UCSD-AML1 (cell line): ENCODE data around the gene NME3.
A peak's percentile ranks its signal among the peaks of the same experiment; 100 is the strongest.
"Not testable (repeated sequence)": the region's sequence is repeated elsewhere in the genome, so short reads cannot be mapped to it uniquely, and the experiment has no call there.

Source experiments
- DNase-seq: peaks from one replicate; lab custom pipeline; 2025; ENCODE audit not compliant: unreplicated experiment; lab: John Stamatoyannopoulos, UW

NME3 gene

DNA sequence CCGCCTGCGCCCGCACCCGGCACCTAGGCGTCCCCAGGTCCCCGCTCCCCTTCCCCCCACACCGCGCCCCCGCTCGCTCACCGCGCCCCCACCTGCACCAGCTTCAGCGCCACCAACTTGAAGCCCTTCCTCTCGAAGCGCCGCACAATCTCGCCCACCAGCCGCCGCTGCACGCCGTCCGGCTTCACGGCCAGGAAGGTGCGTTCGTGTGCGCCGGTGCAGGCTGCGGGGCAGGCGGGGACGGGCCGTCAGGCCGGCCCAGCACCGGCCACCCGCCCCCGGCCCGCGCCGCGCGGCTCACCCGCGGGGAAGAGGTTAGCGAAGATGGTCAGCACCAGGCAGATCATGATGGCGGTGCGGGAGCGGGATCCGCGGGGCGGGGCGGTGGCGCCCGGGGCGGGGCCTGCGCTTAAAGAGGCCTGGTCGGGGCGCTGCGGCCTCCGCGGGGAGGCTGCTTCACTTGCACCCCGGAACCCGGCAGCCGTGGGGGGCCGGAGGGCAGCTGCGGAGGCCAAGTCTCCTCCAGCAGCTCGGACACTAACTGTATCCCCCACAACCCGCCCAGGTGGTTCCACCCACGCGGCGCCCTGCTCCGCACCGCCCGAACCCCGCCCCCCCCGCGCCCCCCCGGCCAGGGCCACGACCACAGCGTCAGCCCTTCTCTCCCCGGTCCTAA, at the start of gene NME3:
TSS of gene NME3 (minus strand) at position 356 of the 676 bp plus-strand sequence. CDS start at position 347, 9 bp downstream.
- DNase-seq, result peak; percentile 37

DNA sequence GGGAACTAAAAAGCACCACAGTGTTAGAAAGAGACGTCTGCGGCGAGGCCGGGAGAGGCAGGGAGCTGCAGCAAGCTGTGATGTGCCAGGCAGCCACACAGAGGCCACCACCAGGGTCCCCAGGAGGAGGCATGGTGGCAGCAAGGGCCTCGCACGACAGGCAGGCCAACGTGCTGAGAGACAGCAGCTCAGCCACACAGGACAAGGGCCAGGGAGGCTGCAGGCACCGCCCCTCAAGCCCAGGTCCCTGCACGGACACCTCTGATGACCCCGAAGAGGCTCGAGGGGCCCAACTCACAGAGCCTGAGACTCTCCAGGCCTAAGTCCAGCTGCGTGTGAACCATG, 49.6 kb upstream of the NME3 start:
- no peak for DNase-seq

GRCh38 chr16:1820096-1820945, 49.0 kb upstream of the NME3 start:
- no peak for DNase-seq

GRCh38 chr16:1819611-1820010, 48.3 kb upstream of the NME3 start:
- DNase-seq, result no peak

GRCh38 chr16:1818873-1819525, 47.7 kb upstream of the NME3 start:
- no peak for DNase-seq

DNA sequence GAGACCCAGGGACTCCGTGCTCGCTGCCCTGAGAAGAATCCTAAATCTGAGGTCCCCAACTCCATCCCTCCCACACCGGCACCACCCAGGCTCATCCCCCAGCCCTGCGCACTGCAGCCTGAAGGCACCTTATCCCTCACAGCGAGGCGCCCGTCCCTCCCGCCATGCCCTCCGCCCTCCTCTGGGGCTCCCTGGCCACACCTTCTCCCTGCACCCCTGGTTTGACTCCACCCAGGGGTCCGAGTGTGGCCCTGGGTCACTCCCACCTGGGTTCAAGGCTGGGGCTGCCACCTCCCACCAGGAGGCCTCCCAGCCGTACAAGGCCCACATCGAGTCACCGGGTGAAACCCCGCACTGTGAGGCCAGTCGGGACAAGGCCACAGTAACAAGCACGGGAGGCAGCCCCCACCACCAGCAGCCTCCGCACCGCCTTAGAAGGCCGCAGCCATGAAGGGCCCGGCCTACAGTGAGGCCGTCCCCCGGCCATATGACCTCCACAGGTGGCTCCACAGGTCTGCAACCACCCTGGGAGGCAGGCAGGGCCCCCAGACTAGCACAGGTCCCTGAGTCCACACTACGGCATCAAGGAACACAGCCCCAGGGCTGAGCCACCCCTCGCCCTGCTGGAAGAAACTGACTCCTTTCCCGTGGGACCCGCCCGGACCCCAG, 47.0 kb upstream of the NME3 start:
- DNase-seq, result no peak

GRCh38 chr16:1817716-1818115, 46.4 kb upstream of the NME3 start:
- DNase-seq, result no peak

DNA sequence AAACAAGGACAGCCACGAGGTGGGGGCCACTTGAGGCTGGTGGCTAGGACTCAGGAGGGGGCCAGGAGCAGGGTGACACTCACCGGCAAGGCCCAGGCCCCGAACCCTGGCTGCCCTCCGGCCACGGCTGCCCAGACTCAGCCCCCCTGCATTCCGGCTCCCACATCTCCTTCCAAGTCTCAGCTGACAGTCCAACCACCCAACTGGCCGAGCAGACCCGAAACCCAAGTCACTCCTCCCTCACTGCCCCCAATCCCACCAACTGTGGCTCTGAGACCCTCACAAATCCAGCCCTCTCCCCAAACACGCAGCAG, 45.9 kb upstream of the NME3 start:
- DNase-seq, result no peak

- DNase-seq, result no peak
Observed at GRCh38 chr16:1816396-1817275, 45.3 kb upstream of the NME3 start.

GRCh38 chr16:1815461-1815860, 44.1 kb upstream of the NME3 start:
- DNase-seq, result no peak

DNA sequence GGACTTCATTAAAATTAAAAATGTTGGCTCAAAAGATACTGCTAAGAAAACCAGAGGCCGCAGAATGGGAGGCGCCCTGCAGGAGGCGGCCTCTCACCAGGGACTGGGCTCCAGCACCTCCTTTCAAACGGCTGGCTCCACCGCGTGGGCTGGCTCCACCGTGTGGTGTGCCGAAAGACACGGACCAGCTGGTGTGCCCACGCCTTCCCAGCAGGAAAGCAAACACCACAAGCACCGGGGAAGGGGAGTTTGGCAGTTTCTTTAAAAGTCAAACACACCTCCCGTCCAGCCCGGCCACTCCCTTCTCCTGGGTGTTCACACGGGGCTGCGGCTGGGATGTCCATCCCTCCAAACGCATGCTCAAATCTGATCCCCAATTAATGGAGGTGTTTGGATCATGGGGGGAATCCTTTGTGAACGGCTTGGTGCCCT, 41.4 kb upstream of the NME3 start:
- DNase-seq, result peak; percentile 72

GRCh38 chr16:1810536-1810935, 39.2 kb upstream of the NME3 start:
- DNase-seq, result no peak

GRCh38 chr16:1810106-1810505, 38.8 kb upstream of the NME3 start:
- no peak for DNase-seq

- DNase-seq, result no peak
Observed at GRCh38 chr16:1809281-1809801, 38.0 kb upstream of the NME3 start.

DNA sequence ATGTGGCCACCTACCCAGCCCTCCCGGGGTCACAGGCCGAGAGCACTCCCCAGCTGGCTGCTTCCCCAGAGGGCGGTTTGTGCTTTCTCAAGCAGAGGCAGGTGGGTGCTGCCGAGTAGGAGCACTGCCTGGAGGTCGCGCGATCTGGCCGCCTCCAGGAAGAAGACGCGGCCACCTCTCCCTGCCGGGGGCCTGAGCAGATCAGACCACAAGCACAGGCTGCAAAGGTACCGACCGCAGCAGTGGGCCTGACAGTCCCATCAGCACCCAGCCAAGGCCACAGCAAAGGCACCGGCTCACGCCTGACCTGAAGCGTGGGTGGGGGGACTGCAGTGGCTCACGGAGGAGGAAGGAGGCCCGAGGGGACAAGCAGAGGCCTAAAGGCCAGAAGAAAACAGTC, 37.3 kb upstream of the NME3 start:
- DNase-seq, result no peak

DNA sequence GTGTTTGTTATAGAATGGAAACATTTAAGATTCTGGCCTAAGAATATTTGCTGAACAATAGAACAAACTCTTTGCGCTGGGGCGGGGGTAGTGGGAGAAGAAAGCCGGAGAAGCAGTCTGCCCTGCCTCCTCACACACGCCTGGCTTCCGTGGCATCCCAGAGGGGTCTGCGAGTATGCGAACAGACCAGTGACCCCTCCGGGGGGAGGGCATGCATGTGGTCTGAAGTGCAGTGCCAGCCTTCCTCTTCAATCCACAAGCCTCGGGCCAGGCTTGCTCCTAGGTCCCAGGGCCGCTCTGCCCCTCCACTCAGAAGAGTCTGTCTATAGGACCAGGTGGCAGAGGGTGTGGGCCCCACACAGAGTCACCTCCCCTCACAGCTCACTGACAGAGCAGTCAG, 36.3 kb upstream of the NME3 start:
- DNase-seq, result no peak

GRCh38 chr16:1800701-1801100, 29.4 kb upstream of the NME3 start:
- no peak for DNase-seq

DNA sequence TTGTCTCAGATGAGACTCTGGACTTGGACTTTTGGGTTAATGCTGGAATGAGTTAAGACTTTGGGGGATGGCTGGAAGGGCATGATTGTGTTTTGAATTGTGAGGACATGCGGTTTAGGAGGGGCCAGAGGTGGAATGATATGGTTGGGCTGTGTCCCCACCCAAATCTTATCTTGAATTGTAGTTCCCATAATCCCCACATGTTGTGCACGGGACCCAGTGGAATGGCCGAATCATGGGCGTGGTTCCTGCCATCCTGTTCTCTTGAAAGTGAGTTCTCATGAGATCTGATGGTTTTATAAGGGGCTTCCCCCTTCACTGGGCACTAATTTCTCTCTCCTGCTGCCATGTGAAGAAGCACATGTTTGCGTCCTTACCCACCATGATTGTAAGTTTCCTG, 27.9 kb upstream of the NME3 start:
- not testable (repeated sequence) for DNase-seq

DNA sequence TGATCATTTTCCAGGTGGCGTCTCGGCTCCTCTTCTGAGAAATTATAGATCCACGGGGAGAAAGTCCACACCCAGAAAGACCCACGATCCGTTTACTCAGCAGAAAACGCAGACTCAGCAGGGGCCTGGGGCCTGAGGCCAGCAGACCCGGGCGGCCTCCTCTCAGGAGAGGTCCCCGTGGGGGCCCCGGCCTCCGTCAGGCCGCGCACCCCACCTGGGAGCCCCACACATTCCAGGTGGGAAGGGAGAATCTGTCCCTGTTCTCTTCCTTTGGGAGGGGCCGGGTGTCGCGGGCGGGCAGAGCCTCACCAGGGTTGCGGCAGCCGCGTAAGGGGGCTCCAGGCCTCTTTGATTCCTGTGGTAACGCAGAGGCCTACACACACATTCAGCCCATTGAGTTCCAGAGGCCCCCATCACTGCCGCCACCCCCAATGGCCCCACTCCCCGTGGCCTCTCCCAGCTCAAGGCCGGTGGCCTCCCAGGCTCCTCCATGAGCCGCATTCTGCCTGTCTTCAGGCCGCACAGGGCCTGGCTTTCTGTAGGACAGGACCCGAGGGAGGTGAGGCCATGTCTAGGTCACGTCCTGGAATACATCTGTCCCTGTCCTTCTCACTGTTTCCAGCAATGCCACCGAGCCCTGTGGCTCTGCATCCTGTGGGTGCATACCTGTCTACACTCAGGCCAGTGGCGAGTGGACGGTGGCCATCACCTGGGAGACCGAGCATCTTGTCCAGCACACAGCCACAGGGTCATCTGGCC, 23.7 kb upstream of the NME3 start:
- no peak for DNase-seq
